GM12801 (cell line): Measurements from ENCODE around the gene OR2AJ1.

Source experiments
- CTCF ChIP-seq: IDR thresholded peaks from one replicate; pipeline ENCODE4 v1.5.1; 2011; ENCODE audit warnings: control low read depth; ENCODE audit not compliant: insufficient read length; ENCODE audit errors: extremely low read depth

Gene OR2AJ1

GRCh38 chr1:247933989-247934388, 9.3 kb downstream of the OR2AJ1 start:
- TF ChIP-seq CTCF: no peak

- TF ChIP-seq CTCF: no peak
These were observed 11.1 kb downstream of the OR2AJ1 start for GRCh38 chr1:247935781-247936180.

GRCh38 chr1:247936415-247936814, 11.7 kb downstream of the OR2AJ1 start:
- no peak for TF ChIP-seq CTCF

GRCh38 chr1:247942624-247943023, 17.9 kb downstream of the OR2AJ1 start:
- TF ChIP-seq CTCF: no peak

GRCh38 chr1:247948558-247948957, 23.9 kb downstream of the OR2AJ1 start, which contains the start of gene OR2L8:
OR2L8 (plus strand) TSS chr1:247948858; CDS start chr1:247948858, 0 bp downstream.
- TF ChIP-seq CTCF: no peak

- TF ChIP-seq CTCF: no peak
These were observed 28.7 kb downstream of the OR2AJ1 start for GRCh38 chr1:247953408-247953807.

GRCh38 chr1:247961791-247962190, 37.1 kb downstream of the OR2AJ1 start:
- TF ChIP-seq CTCF: no peak
